C4-2B (cell line): ENCODE measurements around the gene POLL.
A peak's percentile ranks its signal among the peaks of the same experiment; 100 is the strongest.

Experiments used
- H3K27ac ChIP-seq: fragments of 450-650 bp; 2 replicates; pipeline ENCODE4 v1.5.1; 2017
- CTCF ChIP-seq: fragments of 450-650 bp; conservative IDR thresholded peaks from 2 replicates; pipeline ENCODE4 v1.5.1; 2017; ENCODE audit warnings: mild to moderate bottlenecking
- ZFX ChIP-seq: fragments of 450-650 bp; IDR thresholded peaks from 2 replicates; pipeline ENCODE4 v1.6.1; 2017

POLL gene

GRCh38 chr10:101615525-101616116 is 27.6 kb upstream of the POLL start:
- peak overlapping the region; percentile 67 for H3K27ac ChIP-seq
- TF ChIP-seq CTCF = no peak
- TF ChIP-seq ZFX = no peak

- TF ChIP-seq CTCF = no peak
- no peak for TF ChIP-seq ZFX
- no peak overlapping the region for H3K27ac ChIP-seq
These were observed 26.8 kb upstream of the POLL start for GRCh38 chr10:101614663-101615524.

GRCh38 chr10:101613646-101614045 is 25.6 kb upstream of the POLL start:
- H3K27ac ChIP-seq = no peak overlapping the region

GRCh38 chr10:101612872-101613271 is 24.8 kb upstream of the POLL start:
- TF ChIP-seq ZFX (no peak), CTCF (no peak)
- no peak overlapping the region for H3K27ac ChIP-seq

More at GRCh38 chr10:101613646-101614045, 25.6 kb upstream of the POLL start:
- TF ChIP-seq ZFX (no peak), CTCF (no peak)

- no peak for TF ChIP-seq CTCF
- TF ChIP-seq ZFX = no peak
- H3K27ac ChIP-seq = no peak overlapping the region
These were observed 24.0 kb upstream of the POLL start for GRCh38 chr10:101612086-101612485.

GRCh38 chr10:101611096-101611905 is 23.2 kb upstream of the POLL start:
- TF ChIP-seq ZFX = no peak
- no peak overlapping the region for H3K27ac ChIP-seq

GRCh38 chr10:101609481-101609880 is 21.4 kb upstream of the POLL start:
- TF ChIP-seq ZFX = no peak
- H3K27ac ChIP-seq = no peak overlapping the region

- TF ChIP-seq ZFX = no peak
- TF ChIP-seq CTCF = no peak
- H3K27ac ChIP-seq = no peak overlapping the region
These were observed 19.1 kb upstream of the POLL start for GRCh38 chr10:101607124-101607523.
